Measurements from ENCODE around the gene KLHL35.

The KLHL35 gene

GRCh38 chr11:75432911-75433321 lies at the start of gene KLHL35:
Gene KLHL35, minus strand, starts transcription at chr11:75433203. Its CDS starts 2,574 bp downstream, at chr11:75430629.
- Histone ChIP-seq H2AFZ (ENCODE audit: low read depth, low read length, severe bottlenecking) (no peak within 1 kb of the TSS), H3K9me2 (replicated peaks; ENCODE audit: insufficient read depth, low read length) (no peaks in the 10 kb centered on the region), H3K9me3 (ENCODE audit: insufficient read depth, low read length) (no peaks in the 10 kb centered on the region), H4K20me1 (ENCODE audit: low read depth, low read length) (no peaks in the 10 kb centered on the region), H3K79me2 (ENCODE audit: insufficient read depth, low read length) (no peaks in the 10 kb centered on the region), H3F3A (ENCODE audit: insufficient read depth) (no peaks in the 10 kb centered on the region), H3K9ac (ENCODE audit: low read length) (no peak within 1 kb of the TSS), H3K4me2 (ENCODE audit: low read depth, low read length, poor library complexity, severe bottlenecking) (no peak within 1 kb of the TSS), H3K27me3 (ENCODE audit: low read length) (no peaks in the 10 kb centered on the region), H3K27ac (ENCODE audit: low read depth, low read length) (no peak within 1 kb of the TSS), H3K36me3 (ENCODE audit: low read length) (no peaks in the 10 kb centered on the region), H3K4me3 (ENCODE audit: insufficient read depth, low read length, poor library complexity, severe bottlenecking) (no peak within 1 kb of the TSS)
- TF ChIP-seq CTCF (IDR thresholded peaks at IDR 0.05; ENCODE audit: insufficient read depth, low read length, poor library complexity, severe bottlenecking) (no peak), EZH2phosphoT487 (conservative IDR thresholded peaks at IDR 0.05; ENCODE audit: low read length) (no peak)

- no peak overlapping the region for H3K4me3 ChIP-seq (ENCODE audit: insufficient read depth, low read length, poor library complexity, severe bottlenecking)
- H3K79me2 ChIP-seq (ENCODE audit: insufficient read depth, low read length), result no peaks in the 10 kb centered on the region
- no peaks in the 10 kb centered on the region for H3K9me2 ChIP-seq (replicated peaks; ENCODE audit: insufficient read depth, low read length)
- H4K20me1 ChIP-seq (ENCODE audit: low read depth, low read length), result no peaks in the 10 kb centered on the region
- no peak overlapping the region for H3K27ac ChIP-seq (ENCODE audit: low read depth, low read length)
- H3K36me3 ChIP-seq (ENCODE audit: low read length), result no peaks in the 10 kb centered on the region
- no peaks in the 10 kb centered on the region for H3K27me3 ChIP-seq (ENCODE audit: low read length)
- no peak for TF ChIP-seq EZH2phosphoT487 (conservative IDR thresholded peaks at IDR 0.05; ENCODE audit: low read length)
- TF ChIP-seq CTCF (IDR thresholded peaks at IDR 0.05; ENCODE audit: insufficient read depth, low read length, poor library complexity, severe bottlenecking), result no peak
- no peak overlapping the region for H3K9ac ChIP-seq (ENCODE audit: low read length)
- H3K9me3 ChIP-seq (ENCODE audit: insufficient read depth, low read length), result no peaks in the 10 kb centered on the region
- no peak overlapping the region for H3K4me2 ChIP-seq (ENCODE audit: low read depth, low read length, poor library complexity, severe bottlenecking)
- no peaks in the 10 kb centered on the region for H3F3A ChIP-seq (ENCODE audit: insufficient read depth)
- H2AFZ ChIP-seq (ENCODE audit: low read depth, low read length, severe bottlenecking), result no peak overlapping the region
Measured at GRCh38 chr11:75481922-75482606, 49.1 kb upstream of the KLHL35 start.

GRCh38 chr11:75481223-75481921 lies 48.4 kb upstream of the KLHL35 start:
- Histone ChIP-seq H3K9me3 (ENCODE audit: insufficient read depth, low read length) (no peaks in the 10 kb centered on the region), H3K27me3 (ENCODE audit: low read length) (no peaks in the 10 kb centered on the region), H3F3A (ENCODE audit: insufficient read depth) (no peaks in the 10 kb centered on the region), H3K79me2 (ENCODE audit: insufficient read depth, low read length) (no peaks in the 10 kb centered on the region), H3K36me3 (ENCODE audit: low read length) (no peaks in the 10 kb centered on the region), H3K9ac (ENCODE audit: low read length) (no peak overlapping the region), H3K4me3 (ENCODE audit: insufficient read depth, low read length, poor library complexity, severe bottlenecking) (no peak overlapping the region), H3K4me2 (ENCODE audit: low read depth, low read length, poor library complexity, severe bottlenecking) (no peak overlapping the region), H4K20me1 (ENCODE audit: low read depth, low read length) (no peaks in the 10 kb centered on the region), H2AFZ (ENCODE audit: low read depth, low read length, severe bottlenecking) (no peak overlapping the region), H3K9me2 (replicated peaks; ENCODE audit: insufficient read depth, low read length) (no peaks in the 10 kb centered on the region), H3K27ac (ENCODE audit: low read depth, low read length) (no peak overlapping the region)
- no peak for TF ChIP-seq CTCF (IDR thresholded peaks at IDR 0.05; ENCODE audit: insufficient read depth, low read length, poor library complexity, severe bottlenecking)
- no peak for TF ChIP-seq EZH2phosphoT487 (conservative IDR thresholded peaks at IDR 0.05; ENCODE audit: low read length)

All from SU-DHL-6 (cell line).